NB4 (cell line): ENCODE results near the gene GOLGA6L4.
"Not testable (repeated sequence)": the region's sequence is repeated elsewhere in the genome, so short reads cannot be mapped to it uniquely, and the experiment has no call there.

Experiments
- MAX ChIP-seq: IDR thresholded peaks from 2 replicates; pipeline ENCODE4 v1.6.1; 2011; ENCODE audit warnings: low read depth, low read length
- POLR2A ChIP-seq: IDR thresholded peaks from 2 replicates; pipeline ENCODE4 v1.6.1; 2011; ENCODE audit warnings: mild to moderate bottlenecking; ENCODE audit not compliant: insufficient read length; ENCODE audit errors: extremely low read depth

- not testable (repeated sequence) for TF ChIP-seq MAX, POLR2A
These were observed 42.6 kb upstream of the GOLGA6L4 start for GRCh38 chr15:84192982-84193381.
